Measurements from ENCODE around the gene CDYL. TPM values are rescaled to one million over a fixed set of nuclear protein-coding genes. Genes with fewer than 3 reads are reported as not detected.

The CDYL gene
- total RNA-seq, 4 donors from 2014 or later, result 42.2 to 70.6 (median 49.0) TPM

- Histone ChIP-seq H3K36me3 (peaks cover 74% of the 10 kb centered on the region), H3K4me3 (no peak overlapping the region), H3K4me1 (no peaks in the 10 kb centered on the region), H3K27ac (no peak overlapping the region), H3K9me3 (no peaks in the 10 kb centered on the region), H3K27me3 (no peaks in the 10 kb centered on the region)
- no peak for DNase-seq (ENCODE audit: low spot score in 2 of 2)
- WGBS, result 85% methylated on average over 14 of the region's 14 CpGs
- no peak for TF ChIP-seq POLR2AphosphoS5 (IDR thresholded peaks at IDR 0.05)
- TF ChIP-seq EP300 (IDR thresholded peaks at IDR 0.05), result no peak
- no peak for TF ChIP-seq POLR2A (IDR thresholded peaks at IDR 0.05)
- no peak for TF ChIP-seq CTCF (IDR thresholded peaks at IDR 0.05)
Observed at GRCh38 chr6:4950836-4951533, 174.8 kb downstream of the CDYL start.

GRCh38 chr6:4953440-4953839 is 177.2 kb downstream of the CDYL start:
- no peak overlapping the region for H3K27ac ChIP-seq
- no peaks in the 10 kb centered on the region for H3K9me3 ChIP-seq
- H3K4me3 ChIP-seq, result no peak overlapping the region
- DNase-seq (ENCODE audit: low spot score in 2 of 2), result no peak
- WGBS, result 98% methylated on average over 12 of the region's 12 CpGs
- H3K4me1 ChIP-seq, result no peaks in the 10 kb centered on the region
- H3K27me3 ChIP-seq, result no peaks in the 10 kb centered on the region
- peaks cover 63% of the 10 kb centered on the region for H3K36me3 ChIP-seq
- TF ChIP-seq POLR2AphosphoS5 (IDR thresholded peaks at IDR 0.05) (no peak), EP300 (IDR thresholded peaks at IDR 0.05) (no peak), CTCF (IDR thresholded peaks at IDR 0.05) (no peak), POLR2A (IDR thresholded peaks at IDR 0.05) (no peak)

GRCh38 chr6:4956625-4957024 is 180.4 kb downstream of the CDYL start:
- H3K4me3 ChIP-seq, result no peak overlapping the region
- TF ChIP-seq POLR2AphosphoS5 (IDR thresholded peaks at IDR 0.05) (no peak), CTCF (IDR thresholded peaks at IDR 0.05) (no peak), POLR2A (IDR thresholded peaks at IDR 0.05) (no peak), EP300 (IDR thresholded peaks at IDR 0.05) (no peak)
- no peak overlapping the region for H3K27ac ChIP-seq
- DNase-seq (ENCODE audit: low spot score in 2 of 2), result no peak
- no peaks in the 10 kb centered on the region for H3K27me3 ChIP-seq
- H3K4me1 ChIP-seq, result no peaks in the 10 kb centered on the region
- 83% methylated on average over 5 of the region's 5 CpGs for WGBS
- no peaks in the 10 kb centered on the region for H3K9me3 ChIP-seq
- H3K36me3 ChIP-seq, result peaks cover 40% of the 10 kb centered on the region

GRCh38 chr6:4957521-4958231 is 181.5 kb downstream of the CDYL start:
- Histone ChIP-seq H3K4me1 (no peaks in the 10 kb centered on the region), H3K27ac (no peak overlapping the region), H3K4me3 (no peak overlapping the region), H3K9me3 (no peaks in the 10 kb centered on the region), H3K36me3 (peaks cover 31% of the 10 kb centered on the region), H3K27me3 (no peaks in the 10 kb centered on the region)
- DNase-seq (ENCODE audit: low spot score in 2 of 2), result no peak
- WGBS, result 66% methylated on average over 9 of the region's 9 CpGs
- TF ChIP-seq EP300 (IDR thresholded peaks at IDR 0.05) (no peak), POLR2A (IDR thresholded peaks at IDR 0.05) (no peak), POLR2AphosphoS5 (IDR thresholded peaks at IDR 0.05) (no peak), CTCF (IDR thresholded peaks at IDR 0.05) (no peak)

- TF ChIP-seq POLR2AphosphoS5 (IDR thresholded peaks at IDR 0.05), result no peak
- TF ChIP-seq EP300 (IDR thresholded peaks at IDR 0.05), result no peak
- no peak for TF ChIP-seq POLR2A (IDR thresholded peaks at IDR 0.05)
- TF ChIP-seq CTCF (IDR thresholded peaks at IDR 0.05), result no peak
- Histone ChIP-seq H3K9me3 (no peaks in the 10 kb centered on the region), H3K4me3 (no peak overlapping the region), H3K27me3 (no peaks in the 10 kb centered on the region), H3K4me1 (no peaks in the 10 kb centered on the region), H3K27ac (no peak overlapping the region), H3K36me3 (peaks cover 21% of the 10 kb centered on the region)
- 80% methylated on average over 3 of the region's 3 CpGs for WGBS
- no peak for DNase-seq (ENCODE audit: low spot score in 2 of 2)
Observed at GRCh38 chr6:4958624-4959023, 182.4 kb downstream of the CDYL start.

All from suprapubic skin (tissue), 4 donors.